Activated naive CD4-positive, alpha-beta T cell treated with Interleukin-2 at 50 U/mL for 16 hours (primary cell): ENCODE measurements around the gene AQP12A.

Experiments
- DNase-seq: peaks from one replicate; pipeline ENCODE4 v3.0.0-alpha.2; 2020

Gene AQP12A

DNA sequence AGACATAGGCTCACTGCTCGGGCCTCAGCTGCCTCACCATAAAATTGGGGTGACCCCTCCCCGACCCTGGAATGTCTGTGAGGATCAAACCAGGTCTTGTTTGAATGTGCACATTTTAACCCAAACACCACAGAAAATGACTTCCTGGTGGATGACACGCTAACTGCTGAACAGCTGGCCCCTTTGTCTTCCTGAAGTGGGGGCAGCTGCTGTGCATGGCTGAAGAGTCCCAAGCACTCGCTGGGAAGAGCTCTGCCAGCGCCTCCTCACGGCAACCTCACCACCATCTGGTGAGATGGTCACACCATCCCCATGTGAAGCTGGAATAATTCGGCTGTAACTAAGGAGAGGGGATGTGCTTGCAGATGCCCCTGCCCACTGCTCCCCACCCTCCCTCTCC lies 34.0 kb downstream of the AQP12A start:
- DNase-seq = no peak

DNA sequence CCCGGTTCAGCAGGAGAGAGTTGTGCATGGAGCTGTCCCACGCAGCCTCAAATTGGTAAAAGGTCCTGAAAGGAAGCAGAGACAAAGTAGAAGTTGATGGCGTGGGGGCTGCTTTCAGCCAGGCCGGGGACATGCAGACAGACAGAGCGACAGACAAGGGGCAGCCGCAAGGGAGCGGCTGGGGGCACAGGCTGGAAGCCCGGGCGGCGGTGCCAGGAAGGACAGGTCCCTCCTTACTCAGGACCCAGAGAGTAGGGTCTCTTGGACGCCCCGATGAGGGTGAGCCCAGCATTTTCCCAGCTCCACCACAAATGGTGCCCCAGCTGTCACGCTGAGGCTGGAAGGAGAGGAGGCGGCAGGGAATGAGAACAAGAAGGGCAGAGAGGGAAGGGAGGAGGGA lies 35.2 kb downstream of the AQP12A start:
- DNase-seq = no peak

DNA sequence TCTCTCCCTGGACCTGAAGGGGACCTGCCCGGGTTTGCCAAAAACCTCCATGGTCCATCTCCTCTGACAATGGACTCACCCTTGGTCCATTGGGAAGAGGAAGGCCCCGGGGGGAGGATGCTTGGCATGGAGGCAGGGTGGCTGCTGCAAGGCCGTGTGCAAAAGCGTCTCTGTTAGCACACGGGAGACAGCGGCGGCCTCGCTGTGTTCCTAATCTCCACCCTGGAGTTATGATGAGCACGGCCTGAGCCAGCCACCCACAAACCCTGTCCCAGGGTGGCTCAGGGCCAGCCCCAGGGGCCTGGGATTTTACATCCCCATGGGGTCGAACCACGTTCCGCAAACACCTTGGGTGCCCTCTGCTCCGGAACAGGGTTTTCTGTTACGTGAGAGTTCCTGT lies 35.8 kb downstream of the AQP12A start:
- DNase-seq = no peak

DNA sequence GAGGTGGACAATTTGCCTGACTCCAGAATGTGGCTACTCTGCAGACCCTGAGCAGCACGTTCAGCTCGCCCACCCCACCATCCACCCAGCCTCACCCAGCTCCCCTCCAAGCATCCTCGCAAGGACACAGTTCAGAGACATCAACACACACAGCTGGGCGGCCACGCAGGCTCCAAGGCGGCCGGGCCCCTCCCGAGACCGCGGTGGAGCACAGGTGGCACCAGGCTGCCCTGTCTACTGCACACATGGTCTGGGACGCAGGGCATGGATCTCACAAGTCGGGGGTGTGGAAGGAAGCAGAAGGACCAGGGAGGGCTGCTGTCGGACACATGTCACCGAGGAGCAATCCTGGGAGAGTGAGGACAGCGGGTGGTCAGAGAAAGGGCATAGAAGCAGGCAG lies 36.2 kb downstream of the AQP12A start:
- DNase-seq = no peak

DNA sequence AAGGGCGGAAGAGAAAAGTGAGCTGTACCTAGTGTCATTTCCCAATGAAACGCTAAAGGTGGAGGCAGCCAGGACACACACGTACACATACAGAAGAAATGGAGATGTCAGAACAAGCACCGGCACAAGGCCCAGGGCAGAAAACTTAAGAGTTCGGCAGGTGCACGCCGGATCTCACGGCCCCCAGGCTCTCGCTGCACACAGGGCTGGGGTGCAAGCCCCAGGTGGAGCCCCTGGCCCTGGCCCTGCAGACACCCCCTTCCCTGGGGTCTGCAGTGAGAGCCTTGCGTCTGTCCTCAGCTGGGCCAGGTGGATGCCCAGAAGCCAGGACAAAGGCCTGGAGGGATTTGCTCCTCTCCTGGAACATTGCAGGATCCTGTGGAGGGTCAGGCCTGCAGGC lies 36.7 kb downstream of the AQP12A start:
- no peak for DNase-seq

DNA sequence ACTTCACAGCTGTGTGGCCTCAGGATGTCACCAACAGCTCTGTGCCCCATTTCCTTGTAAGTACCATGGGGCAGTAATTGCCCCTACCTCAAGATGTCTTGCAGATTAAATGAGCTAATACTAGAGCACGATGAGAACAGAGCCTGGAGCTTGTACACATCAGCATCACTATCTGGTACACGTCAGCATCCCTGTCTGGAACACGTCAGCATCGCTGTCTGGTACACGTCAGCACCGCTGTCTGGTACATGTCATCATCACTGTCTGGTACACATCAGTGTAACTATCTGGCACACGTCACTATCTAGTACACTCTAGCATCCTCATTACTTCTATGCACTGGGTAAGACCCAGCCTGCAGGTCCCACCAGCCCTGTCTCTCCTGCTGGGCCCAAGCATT lies 37.2 kb downstream of the AQP12A start:
- DNase-seq = no peak

DNA sequence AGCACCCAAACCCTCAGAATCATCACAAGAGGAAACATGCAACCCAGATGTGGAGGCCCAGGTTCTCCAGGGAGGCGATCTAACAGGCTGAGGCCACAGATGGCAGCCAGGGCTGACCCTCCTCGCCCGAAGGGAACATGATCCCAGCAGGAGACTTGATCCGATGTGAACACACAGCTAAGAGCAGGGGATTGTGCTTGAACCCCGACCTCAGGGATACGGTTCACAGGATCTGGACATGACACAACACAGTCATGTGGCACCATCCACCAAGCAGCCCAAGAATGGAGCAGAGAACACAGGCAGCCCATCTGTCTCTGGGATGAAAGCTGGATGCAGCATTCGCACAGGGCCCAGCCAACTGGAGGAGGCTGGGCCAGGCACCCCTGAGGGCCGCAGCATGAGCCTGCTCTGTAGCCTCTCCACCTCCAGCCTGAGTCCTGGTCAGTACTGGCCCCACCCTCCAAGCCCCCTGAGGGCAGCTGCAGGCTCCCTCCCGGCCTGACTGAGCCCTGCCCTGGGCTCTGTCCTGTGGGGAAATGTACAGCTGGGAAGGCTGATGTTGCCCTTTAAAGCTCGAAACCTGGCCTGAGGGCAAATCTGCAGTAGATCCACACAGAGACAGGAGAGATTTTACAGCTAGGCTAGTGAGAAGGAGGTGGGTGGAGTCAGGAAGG lies 39.0 kb downstream of the AQP12A start:
- no peak for DNase-seq

DNA sequence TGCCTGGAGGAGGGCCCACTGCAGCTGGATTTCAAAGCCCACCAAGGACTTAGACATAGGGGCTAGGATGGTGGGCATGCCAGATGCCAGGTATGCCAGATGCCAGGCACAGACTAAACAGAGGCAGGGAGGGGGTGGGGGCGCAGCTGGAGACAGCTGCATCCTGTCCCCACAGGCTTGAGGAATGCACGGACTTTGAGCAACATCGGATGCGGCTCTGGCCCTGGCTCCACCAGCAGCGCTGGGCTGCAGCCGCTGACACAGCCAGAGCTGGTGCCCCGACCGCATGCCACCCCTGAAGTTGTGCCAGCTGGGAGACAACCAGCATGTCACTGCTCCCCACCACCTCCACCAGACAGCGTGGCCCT lies 39.5 kb downstream of the AQP12A start:
- DNase-seq = no peak

DNA sequence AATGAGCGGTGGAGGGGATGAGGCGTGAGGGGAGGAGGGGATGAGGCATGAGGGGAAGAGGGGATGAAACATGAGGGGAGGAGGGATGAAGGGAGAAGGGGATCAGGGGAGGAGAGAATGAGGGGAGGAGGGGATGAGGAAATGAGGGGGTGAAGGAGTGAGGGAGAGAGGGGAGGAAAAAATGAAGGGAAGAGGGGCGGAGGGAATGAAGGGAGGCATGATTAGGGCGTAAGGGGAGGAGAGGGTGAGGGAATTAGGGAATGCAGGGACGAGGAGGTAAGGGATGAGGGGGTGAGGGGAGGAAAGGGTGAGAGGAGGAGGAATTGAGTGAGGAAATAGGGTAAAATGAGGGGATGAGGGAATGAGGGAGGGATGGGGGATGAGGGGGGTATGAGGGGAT lies 40.5 kb downstream of the AQP12A start:
- DNase-seq = no peak

DNA sequence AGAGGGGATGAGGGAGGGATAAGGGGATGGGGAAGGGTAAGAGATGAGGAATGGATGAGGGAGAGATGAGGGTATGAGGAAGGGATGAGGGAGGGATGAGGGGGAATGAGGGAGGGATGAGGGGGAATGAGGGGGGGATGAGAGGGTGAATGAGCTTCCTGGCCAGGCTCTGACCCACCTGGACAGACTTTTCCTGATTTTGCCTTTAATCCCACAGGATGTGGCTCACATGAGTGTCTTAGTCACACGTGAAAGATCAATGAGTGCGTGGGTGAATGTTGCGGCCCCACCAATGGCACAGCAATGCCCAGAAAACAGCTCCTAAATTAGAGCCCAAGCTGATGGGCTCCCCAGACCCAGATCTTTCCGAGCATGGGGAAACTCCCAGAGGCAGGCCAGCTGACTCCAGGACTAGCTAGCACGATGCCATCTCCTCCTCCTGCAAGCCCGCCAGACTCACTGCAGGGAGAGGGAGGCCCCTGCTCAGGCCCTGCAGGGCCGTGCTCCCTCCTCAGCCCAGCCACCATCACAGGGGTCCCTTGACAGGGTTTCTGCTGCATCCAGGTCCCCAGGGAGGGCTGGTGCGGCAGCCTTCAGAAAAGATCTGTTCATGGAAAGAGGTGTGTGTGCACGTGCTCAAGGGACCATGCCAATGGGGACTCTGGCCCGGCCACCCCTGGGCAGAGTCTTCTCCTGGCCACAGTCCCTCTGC lies 41.4 kb downstream of the AQP12A start:
- no peak for DNase-seq

DNA sequence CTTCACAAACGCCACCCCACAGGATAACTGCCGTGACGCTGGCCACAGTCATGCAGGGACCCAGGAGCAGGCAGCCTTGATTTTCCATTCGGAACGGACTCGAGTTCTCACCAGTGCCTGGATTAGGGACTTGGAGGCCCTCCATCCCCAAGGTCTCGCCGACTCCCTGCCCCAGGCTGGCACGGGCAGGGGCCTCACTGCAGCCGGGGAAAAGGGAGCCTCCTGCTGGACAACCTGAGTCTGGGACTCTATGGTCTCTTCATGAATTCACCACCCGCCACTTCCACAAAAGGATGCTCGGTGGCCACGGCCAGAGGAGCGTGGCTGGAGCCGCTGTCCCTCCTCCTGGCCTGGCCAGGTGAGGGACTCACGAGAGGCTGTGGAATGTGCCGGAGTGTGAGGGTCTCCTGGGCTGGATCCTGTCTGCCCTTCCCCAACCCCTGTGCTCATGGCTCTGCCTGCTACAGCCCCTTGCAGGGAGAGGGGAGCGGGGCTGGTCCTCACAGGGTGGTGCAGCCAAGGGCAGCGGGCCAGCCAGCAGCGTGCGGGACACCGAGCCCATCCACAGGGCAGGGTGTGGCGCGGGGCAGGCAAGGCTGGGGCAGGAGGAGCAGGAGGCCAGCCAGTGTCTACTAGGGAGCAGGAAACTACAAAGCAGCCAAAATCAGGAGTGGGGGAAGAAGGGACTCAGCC lies 42.3 kb downstream of the AQP12A start:
- peak; percentile 11 for DNase-seq

DNA sequence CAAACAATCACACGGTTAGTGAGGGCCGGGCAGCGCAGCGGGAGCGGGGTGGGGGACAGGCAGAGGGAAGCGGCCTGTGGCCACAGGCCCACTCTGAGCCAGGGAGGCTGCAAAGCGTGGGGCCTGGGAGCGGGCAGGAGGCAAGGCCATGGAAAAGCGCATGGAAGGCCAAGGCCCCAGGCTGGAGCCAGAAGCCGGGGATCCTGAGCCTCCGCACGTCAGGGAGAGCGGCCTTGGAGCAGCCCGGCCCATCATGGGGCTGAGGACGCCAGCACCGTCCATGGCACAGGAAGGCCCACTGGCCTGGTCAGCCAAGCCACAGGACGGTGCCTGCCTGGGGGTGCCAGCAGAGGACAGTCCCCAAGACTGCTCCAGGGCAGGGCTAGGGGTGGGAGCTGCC lies 43.1 kb downstream of the AQP12A start:
- no peak for DNase-seq

DNA sequence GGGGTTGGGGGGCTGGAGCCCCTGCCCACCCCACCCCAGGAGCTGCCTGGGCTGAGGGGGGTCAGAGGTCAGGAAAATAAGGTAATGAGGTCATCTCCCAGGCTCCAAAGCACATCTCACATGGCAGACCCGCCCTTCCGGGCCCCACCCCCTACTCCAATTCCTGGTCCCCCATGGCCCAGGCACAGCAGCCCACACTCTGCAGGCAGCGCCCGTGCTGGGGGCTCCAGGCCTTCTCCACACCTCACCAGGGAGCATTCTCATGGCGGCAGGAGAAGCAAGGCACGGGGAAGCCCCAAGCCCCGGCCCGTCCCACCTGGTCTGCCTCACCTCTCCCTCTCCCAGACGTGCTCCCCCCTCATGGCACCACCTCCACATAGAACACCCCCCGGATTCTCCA lies 43.8 kb downstream of the AQP12A start:
- no peak for DNase-seq

DNA sequence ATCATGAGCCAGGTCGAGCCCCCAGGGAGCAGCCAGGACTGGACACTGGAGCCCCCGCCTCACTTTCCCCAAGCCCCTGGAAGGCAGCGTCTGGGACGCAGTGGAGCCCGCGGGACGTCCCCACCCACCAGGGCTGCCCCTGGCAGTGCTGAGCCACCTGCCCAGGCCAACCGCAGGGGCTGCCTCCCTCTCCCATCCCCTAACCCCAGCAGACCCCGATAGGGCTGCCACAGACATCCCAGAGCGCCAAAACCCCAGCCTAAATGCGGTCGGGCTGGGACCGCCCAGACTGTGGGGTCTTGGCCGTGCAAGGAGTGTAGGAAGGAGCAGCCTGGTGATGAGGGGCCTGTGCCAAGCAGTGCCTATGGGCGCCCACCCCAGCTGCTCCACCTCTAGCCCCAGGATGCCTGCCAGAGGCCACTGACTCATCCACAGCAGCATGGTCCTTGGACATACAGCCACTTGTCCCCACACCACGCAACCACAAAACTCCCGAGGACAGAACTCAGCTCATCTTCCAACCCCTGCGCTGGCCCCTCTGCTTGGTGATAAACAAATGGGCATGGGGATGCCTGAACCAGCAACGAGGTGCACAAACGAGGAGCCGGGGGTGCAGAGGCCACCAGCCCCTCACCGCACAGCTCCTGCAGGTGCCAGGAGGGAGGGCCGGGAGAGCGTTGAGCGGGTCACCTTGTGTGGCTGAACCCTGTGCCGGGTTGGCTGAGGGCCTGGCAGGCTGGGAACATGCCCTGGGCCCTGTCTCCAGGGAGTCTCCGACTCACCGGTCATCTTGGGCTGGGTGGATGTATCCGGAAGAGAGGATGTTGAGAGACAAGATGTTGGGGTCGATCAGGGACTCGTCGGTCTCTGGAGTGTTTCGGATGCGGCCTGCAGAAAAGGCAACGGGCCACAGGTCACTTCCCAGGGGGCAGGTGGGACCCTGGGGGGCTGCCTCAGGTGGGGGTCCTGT lies 44.9 kb downstream of the AQP12A start:
- no peak for DNase-seq

DNA sequence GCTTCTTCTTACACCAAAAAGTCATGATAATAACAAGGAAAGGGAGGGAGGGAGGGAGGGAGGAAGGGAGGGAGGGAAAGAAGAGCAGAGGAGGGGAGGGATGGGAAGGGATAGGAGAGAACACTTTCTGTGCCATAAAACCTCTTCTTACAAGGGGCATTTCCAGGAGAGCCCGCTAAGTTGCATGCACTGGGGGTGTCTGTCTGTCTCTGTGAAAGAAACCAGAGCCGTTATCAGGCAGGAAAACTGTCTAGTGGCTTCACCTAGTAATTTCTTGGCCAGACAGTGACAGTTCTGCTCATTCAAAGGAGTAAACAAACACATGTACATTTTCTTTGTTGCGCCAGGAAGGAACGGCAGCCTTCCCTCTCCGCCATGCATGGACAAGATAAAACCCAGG lies 45.8 kb downstream of the AQP12A start:
- DNase-seq = no peak

DNA sequence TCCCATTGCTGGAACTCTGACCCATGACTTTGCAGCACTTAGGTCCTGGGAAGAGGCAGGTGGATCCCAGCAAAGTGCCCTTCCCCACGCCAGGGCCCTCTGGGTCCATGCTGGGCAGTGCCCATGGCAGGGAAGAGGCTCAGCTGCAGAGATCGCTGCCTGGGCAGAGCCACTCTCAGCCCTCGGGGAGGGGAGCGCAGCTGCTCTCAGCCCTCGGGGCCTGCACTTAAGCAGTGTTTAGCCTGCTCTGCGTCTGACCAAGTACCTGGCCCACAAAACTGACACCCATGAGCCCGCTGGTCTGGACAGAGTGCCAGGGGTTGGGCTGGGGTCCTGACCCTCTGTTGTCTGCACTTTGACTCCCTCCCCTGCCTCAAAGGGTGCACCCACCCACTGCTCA lies 46.3 kb downstream of the AQP12A start:
- DNase-seq = no peak

DNA sequence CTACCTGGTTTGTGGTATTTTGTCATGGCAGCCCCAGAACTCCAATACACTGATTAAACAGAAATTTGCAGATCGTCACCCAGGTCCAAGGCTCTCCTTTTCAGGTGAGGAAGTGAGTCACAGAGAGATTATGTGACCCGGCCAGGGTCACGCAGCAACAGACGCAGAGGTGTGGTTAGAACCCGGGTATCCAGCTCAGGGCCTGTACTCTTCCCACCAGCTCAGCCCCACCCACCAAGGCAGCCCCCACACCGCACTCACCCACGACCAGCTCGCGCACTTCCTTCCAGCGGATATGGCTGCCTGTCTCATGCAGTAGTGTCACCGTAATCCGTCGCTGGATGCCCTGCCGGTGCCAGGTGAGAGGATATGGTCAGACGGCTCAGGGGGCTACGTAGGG lies 48.1 kb downstream of the AQP12A start:
- peak; percentile 22 for DNase-seq

DNA sequence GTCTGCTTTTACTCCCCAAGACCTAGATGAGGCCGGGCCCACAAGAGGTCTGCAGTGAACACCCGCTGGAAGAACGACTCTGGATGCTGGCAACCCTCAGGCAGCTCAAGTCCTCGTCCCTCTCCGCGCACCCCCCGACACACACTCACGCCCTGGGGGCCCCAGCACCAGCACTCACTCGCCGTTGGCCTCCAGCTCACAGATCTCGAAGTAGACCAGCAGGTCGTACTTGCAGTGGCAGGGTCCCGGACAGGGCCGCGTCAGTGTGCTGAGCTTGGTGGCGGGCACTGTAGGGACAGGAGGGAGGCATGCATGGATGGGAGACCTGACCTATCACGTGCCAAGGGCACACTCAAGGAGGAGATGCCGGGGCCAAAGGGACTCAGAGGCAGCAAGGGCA lies 49.4 kb downstream of the AQP12A start:
- DNase-seq = no peak

DNA sequence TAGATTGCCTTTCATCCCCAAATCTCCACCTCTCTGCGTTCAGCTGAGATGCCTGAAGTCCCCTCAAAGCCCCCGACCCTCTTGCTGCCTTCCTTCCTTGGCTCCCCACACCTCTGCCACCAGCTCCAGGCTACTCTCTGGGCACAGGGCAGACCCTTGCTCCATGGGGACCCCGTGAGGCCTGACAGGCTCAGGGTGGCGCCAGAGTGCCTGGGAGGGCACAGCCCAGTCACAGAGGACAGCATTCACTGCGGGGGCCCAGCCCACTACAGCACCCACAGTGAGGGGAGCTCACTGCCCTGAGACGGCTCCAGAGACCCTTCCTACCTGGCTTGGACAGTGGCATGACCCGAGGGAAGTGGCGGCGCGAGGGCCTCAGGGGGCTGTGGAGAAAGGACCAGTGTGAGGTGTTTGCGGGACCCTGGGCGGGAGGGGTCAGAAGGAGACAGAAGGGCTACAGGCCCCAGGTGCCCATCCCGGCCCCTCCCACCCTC lies 51.0 kb downstream of the AQP12A start:
- no peak for DNase-seq

DNA sequence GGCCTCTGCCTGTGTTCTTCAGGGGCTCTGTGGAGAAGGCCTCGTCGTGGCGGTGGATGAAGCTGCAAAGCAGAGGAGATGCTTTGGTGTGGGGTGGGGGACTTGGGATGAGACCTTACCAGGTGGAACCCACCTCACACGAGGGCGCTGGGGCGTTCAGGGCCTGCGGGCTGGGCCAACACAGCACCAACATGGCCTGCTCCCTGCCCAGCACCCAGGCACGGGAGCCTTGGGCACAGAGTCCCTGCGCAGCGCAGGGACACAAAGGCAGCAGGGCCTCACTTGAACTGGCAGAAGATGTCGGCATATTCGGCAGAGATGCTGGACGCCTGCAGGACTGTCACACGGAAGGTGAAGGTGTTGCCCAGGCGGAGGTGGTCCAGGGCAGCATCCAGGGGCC lies 53.8 kb downstream of the AQP12A start:
- no peak for DNase-seq

DNA sequence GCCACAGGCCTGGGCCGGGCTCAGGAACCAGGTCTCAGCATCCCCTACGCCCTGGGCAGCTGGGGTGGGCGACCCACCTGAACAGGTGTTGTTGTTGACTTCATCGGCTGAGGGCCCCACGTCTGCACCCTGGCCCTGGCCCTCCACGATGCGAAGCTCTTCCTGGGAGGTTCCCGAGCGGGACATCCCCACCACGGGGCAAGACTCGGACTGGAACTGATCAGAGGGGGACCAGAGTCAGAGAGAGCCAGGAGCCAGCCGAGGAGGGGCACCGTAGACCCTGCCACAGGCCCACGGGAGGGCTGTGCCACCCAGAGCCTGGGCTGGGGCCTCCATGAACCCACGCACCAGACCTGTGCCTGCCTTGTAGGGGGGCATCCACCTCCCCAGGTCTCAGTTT lies 54.3 kb downstream of the AQP12A start:
- DNase-seq = no peak

DNA sequence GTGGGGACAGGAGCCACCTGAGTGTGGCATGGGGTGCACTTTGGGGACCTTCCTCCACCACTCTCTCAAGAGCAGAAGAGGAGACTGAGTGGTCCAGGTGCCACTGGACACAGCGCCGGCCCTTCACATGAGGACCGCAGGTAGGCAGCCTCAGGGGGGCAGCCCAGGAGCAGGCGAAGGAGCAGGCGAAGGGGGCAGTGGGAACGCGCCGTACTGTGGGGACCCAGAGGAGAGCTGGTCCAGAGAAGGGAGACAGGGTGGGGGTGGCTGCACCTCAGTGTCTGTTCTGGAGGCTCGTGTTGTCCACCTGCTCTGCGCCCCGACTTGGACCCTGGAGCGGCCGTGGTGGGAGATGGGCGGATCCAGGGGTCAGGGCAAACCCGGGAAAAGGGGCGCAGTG lies 55.0 kb downstream of the AQP12A start:
- no peak for DNase-seq

DNA sequence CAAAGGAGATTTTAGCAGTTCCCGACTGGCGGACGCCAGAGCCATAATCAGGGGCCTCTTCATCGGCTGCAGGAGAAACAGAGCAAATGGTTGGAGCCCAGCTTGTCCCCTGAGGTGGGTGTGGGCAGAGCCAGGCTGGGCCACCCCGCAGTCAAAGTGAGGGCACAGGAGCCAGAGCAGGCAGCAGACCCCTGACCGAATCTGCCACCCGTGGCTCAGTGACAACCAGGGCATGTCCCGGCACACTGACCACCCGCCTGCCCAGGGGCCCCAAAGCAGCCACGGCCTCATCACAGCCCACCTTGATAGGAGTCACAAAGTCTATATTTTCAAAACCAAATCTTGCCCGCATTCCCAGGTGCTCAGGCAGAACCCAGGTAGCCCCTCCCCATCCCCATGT lies 55.6 kb downstream of the AQP12A start:
- no peak for DNase-seq
